H1 (cell line): ENCODE measurements around the gene WDR77. TPM values are rescaled to one million over a fixed set of nuclear protein-coding genes. Genes with fewer than 3 reads are reported as not detected.

Experiments
- CTCF ChIA-PET: fragments of 300-600 bp; sonication (Branson Sonifier 250); formaldehyde crosslinking; loops from one replicate; lab custom pipeline; 2021; ENCODE audit not compliant: partially characterized antibody; lab: Charles Lee
- POLR2A ChIA-PET: fragments of 300-600 bp; sonication (Branson Sonifier 250); formaldehyde crosslinking; loops from one replicate; lab custom pipeline; 2021; ENCODE audit warnings: inconsistent platforms; ENCODE audit not compliant: partially characterized antibody; lab: Charles Lee
- DNase-seq, 2 experiments: peaks; one replicate each; pipeline versions ENCODE4 v3.0.0 to v3.0.0-alpha.2; 2010 to 2022; ENCODE audit warnings: low spot score in 2 of 2, low read depth in 1 of 2, mixed read lengths in 1 of 2
- FAIRE-seq: peaks from 2 replicates; lab custom pipeline; 2011; peaks lifted over from hg19 to GRCh38; lab: Jason Lieb, UNC
- H2AFZ ChIP-seq: 2 replicates; pipeline ENCODE4 v1.8.1; 2012; ENCODE audit warnings: low read length, inconsistent platforms
- H2AK5ac ChIP-seq: 2 replicates; pipeline ENCODE4 v1.6.1; 2013; ENCODE audit warnings: low read depth, low read length
- H2BK120ac ChIP-seq: replicated peaks from 2 replicates; pipeline ENCODE3; 2013; ENCODE audit warnings: low read depth, low read length, inconsistent platforms
- H2BK12ac ChIP-seq: 2 replicates; pipeline ENCODE4 v1.6.1; 2013; ENCODE audit warnings: low read depth, low read length
- H2BK15ac ChIP-seq: 2 replicates; pipeline ENCODE4 v1.6.1; 2013; ENCODE audit warnings: low read length
- H2BK20ac ChIP-seq: 2 replicates; pipeline ENCODE4 v1.6.1; 2013; ENCODE audit warnings: low read length
- H2BK5ac ChIP-seq: 2 replicates; pipeline ENCODE4 v1.6.1; 2013; ENCODE audit warnings: low read depth, low read length
- H3K14ac ChIP-seq: 2 replicates; pipeline ENCODE4 v1.6.1; 2013; ENCODE audit warnings: inconsistent platforms; ENCODE audit not compliant: insufficient read length
- H3K18ac ChIP-seq: 2 replicates; pipeline ENCODE4 v1.6.1; 2013; ENCODE audit warnings: low read length; ENCODE audit errors: extremely low read depth
- H3K23ac ChIP-seq: 2 replicates; pipeline ENCODE4 v1.6.1; 2013; ENCODE audit warnings: inconsistent platforms; ENCODE audit not compliant: insufficient read length
- H3K23me2 ChIP-seq: 2 replicates; pipeline ENCODE4 v1.6.1; 2013; ENCODE audit warnings: low read depth, low read length
- H3K27ac ChIP-seq: 2 replicates; pipeline ENCODE4 v1.6.1; 2011; ENCODE audit warnings: low read depth, low read length, inconsistent platforms
- H3K27me3 ChIP-seq, 4 experiments: replicated peaks in 1 of 4; 1 replicate in 1 of 4; 2 replicates in 3 of 4; pipeline versions ENCODE4 v1.6.1 to v1.8.1; 2011 to 2013; ENCODE audit warnings: low read length in 3 of 4, mild to moderate bottlenecking in 3 of 4, inconsistent platforms in 2 of 4, mixed read lengths in 2 of 4, moderate library complexity in 1 of 4; ENCODE audit not compliant: control insufficient read depth in 3 of 4, insufficient read depth in 3 of 4; ENCODE audit errors: extremely low read depth in 1 of 4
- H3K36me3 ChIP-seq, 4 experiments: 2 replicates each; pipeline versions ENCODE4 v1.6.1 to v1.8.1; 2011 to 2013; ENCODE audit warnings: mild to moderate bottlenecking in 4 of 4, low read length in 3 of 4, moderate library complexity in 2 of 4, control low read depth in 1 of 4, inconsistent platforms in 1 of 4; ENCODE audit not compliant: insufficient read depth in 4 of 4, control insufficient read depth in 2 of 4
- H3K4ac ChIP-seq: replicated peaks from 2 replicates; pipeline ENCODE3; 2013; ENCODE audit warnings: low read length, low read depth, mixed read lengths, inconsistent platforms; ENCODE audit not compliant: insufficient read length
- H3K4me1 ChIP-seq, 4 experiments: replicated peaks in 1 of 4; 1 replicate in 1 of 4; 2 replicates in 3 of 4; pipeline versions ENCODE4 v1.6.1 to v1.8.1; 2011 to 2013; ENCODE audit warnings: low read length in 3 of 4, inconsistent platforms in 2 of 4, mixed read lengths in 1 of 4; ENCODE audit not compliant: insufficient read depth in 4 of 4, control insufficient read depth in 3 of 4
- H3K4me2 ChIP-seq, 2 experiments: 2 replicates each; pipeline versions ENCODE4 v1.6.1 to v1.8.1; 2011 to 2013; ENCODE audit warnings: low read depth in 2 of 2, low read length in 2 of 2, control low read depth in 1 of 2, inconsistent platforms in 1 of 2, mild to moderate bottlenecking in 1 of 2; ENCODE audit not compliant: insufficient read depth in 1 of 2
- H3K4me3 ChIP-seq, 4 experiments: fragments of 200-600, 300-600 bp in 1 of 4; sonication (generic), shearing (Covaris generic), sonication (Bioruptor Twin) in 1 of 4; 2 replicates each; pipeline versions ENCODE4 v1.5.1 to v1.8.1; 2011 to 2016; ENCODE audit warnings: low read length in 4 of 4, low read depth in 3 of 4, control low read depth in 2 of 4, inconsistent platforms in 2 of 4, mild to moderate bottlenecking in 2 of 4, mixed read lengths in 1 of 4, moderate library complexity in 1 of 4; ENCODE audit not compliant: insufficient read depth in 2 of 4; ENCODE audit errors: extremely low read depth in 1 of 4
- H3K56ac ChIP-seq: replicated peaks from 2 replicates; pipeline ENCODE3; 2013; ENCODE audit warnings: low read depth, mild to moderate bottlenecking, mixed read lengths, low read length, inconsistent platforms; ENCODE audit not compliant: insufficient read length
- H3K79me1 ChIP-seq: 2 replicates; pipeline ENCODE4 v1.6.1; 2013; ENCODE audit warnings: low read depth, low read length, control low read depth
- H3K79me2 ChIP-seq, 2 experiments: 2 replicates each; pipeline versions ENCODE4 v1.6.1 to v1.8.1; 2012 to 2013; ENCODE audit warnings: low read length in 2 of 2, mild to moderate bottlenecking in 2 of 2, inconsistent platforms in 1 of 2; ENCODE audit not compliant: insufficient read depth in 2 of 2, control insufficient read depth in 1 of 2
- H3K9ac ChIP-seq, 4 experiments: replicated peaks in 1 of 4; 1 replicate in 1 of 4; 2 replicates in 3 of 4; pipeline versions ENCODE4 v1.6.1 to v1.8.1; 2011 to 2013; ENCODE audit warnings: low read depth in 3 of 4, low read length in 3 of 4, control low read depth in 2 of 4, mild to moderate bottlenecking in 2 of 4, moderate library complexity in 2 of 4, inconsistent platforms in 1 of 4; ENCODE audit errors: extremely low read depth in 1 of 4
- H3K9me3 ChIP-seq, 2 experiments: 2 replicates each; pipeline versions ENCODE4 v1.6.1 to v1.8.1; 2012 to 2013; ENCODE audit warnings: mild to moderate bottlenecking in 2 of 2, moderate library complexity in 2 of 2, control low read depth in 1 of 2, inconsistent platforms in 1 of 2, low read depth in 1 of 2, low read length in 1 of 2, mixed read lengths in 1 of 2; ENCODE audit not compliant: insufficient read depth in 2 of 2
- H4K20me1 ChIP-seq, 2 experiments: replicated peaks in 1 of 2; 2 replicates each; pipeline versions ENCODE3 to v1.8.1; 2011 to 2013; ENCODE audit warnings: inconsistent platforms in 2 of 2, low read length in 2 of 2, mild to moderate bottlenecking in 1 of 2; ENCODE audit not compliant: insufficient read depth in 2 of 2, control insufficient read depth in 1 of 2
- H4K5ac ChIP-seq: 2 replicates; pipeline ENCODE4 v1.6.1; 2013; ENCODE audit warnings: low read length, low read depth, mixed read lengths, inconsistent platforms; ENCODE audit not compliant: insufficient read length
- H4K8ac ChIP-seq: 2 replicates; pipeline ENCODE4 v1.8.0; 2013; ENCODE audit warnings: mild to moderate bottlenecking, moderate library complexity, low read length, inconsistent platforms; ENCODE audit not compliant: insufficient read depth; ENCODE audit errors: extremely low read depth
- H4K91ac ChIP-seq: replicated peaks from 2 replicates; pipeline ENCODE3; 2013; ENCODE audit warnings: low read length, mixed read lengths, inconsistent platforms; ENCODE audit not compliant: insufficient read length
- CBX5 ChIP-seq: fragments of 300-800, 300-1000 bp; sonication (generic); IDR thresholded peaks from 2 replicates; pipeline ENCODE4 v1.7.1; 2016; ENCODE audit warnings: antibody characterized with exemption, low read length, low read depth
- EGR1 ChIP-seq: IDR thresholded peaks from 2 replicates; pipeline ENCODE4 v1.6.1; 2011; ENCODE audit warnings: low read depth, low read length, borderline replicate concordance
- EP300 ChIP-seq, 2 experiments: IDR thresholded peaks; 1 replicate in 1 of 2; 2 replicates in 1 of 2; pipeline ENCODE4 v1.6.1; 2011 to 2012; ENCODE audit warnings: low read depth in 2 of 2, low read length in 2 of 2, mild to moderate bottlenecking in 2 of 2, borderline replicate concordance in 1 of 2, inconsistent platforms in 1 of 2, moderate library complexity in 1 of 2
- HDAC6 ChIP-seq: IDR thresholded peaks from one replicate; pipeline ENCODE4 v1.7.1; 2012; ENCODE audit warnings: low read depth, mild to moderate bottlenecking, inconsistent platforms, low read length, moderate library complexity
- JUND ChIP-seq: IDR thresholded peaks from 2 replicates; pipeline ENCODE4 v1.6.1; 2011; ENCODE audit warnings: mild to moderate bottlenecking, improper control_type of control experiment, low read length
- KDM4A ChIP-seq: IDR thresholded peaks from one replicate; pipeline ENCODE4 v1.7.1; 2012; ENCODE audit warnings: low read depth, mild to moderate bottlenecking, moderate library complexity, low read length, inconsistent platforms; ENCODE audit not compliant: severe bottlenecking
- MAFK ChIP-seq: IDR thresholded peaks from 2 replicates; pipeline ENCODE4 v1.6.1; 2012; ENCODE audit warnings: low read depth, mild to moderate bottlenecking, improper control_type of control experiment, low read length
- PHF8 ChIP-seq: fragments of 200-600 bp; sonication (generic); conservative IDR thresholded peaks from 2 replicates; pipeline ENCODE4 v1.7.1; 2012; ENCODE audit warnings: low read depth, mild to moderate bottlenecking, inconsistent platforms, low read length, moderate library complexity
- SAP30 ChIP-seq: fragments of 300-600 bp; sonication (generic); IDR thresholded peaks from 2 replicates; pipeline ENCODE4 v1.7.1; 2012; ENCODE audit warnings: low read length, moderate library complexity, mild to moderate bottlenecking, inconsistent platforms; ENCODE audit not compliant: insufficient read depth, insufficient replicate concordance
- SP4 ChIP-seq: IDR thresholded peaks from 2 replicates; pipeline ENCODE4 v1.6.1; 2012; ENCODE audit warnings: low read length, inconsistent platforms
- ZNF274 ChIP-seq: IDR thresholded peaks from 2 replicates; pipeline ENCODE4 v1.7.0; 2012; ENCODE audit warnings: low read length, borderline replicate concordance; ENCODE audit errors: extremely low read depth
- WGBS, 2 experiments: shearing (Covaris generic) in 1 of 2; methylation state at CpG; one replicate each; pipeline versions ENCODE4 v1.1.6 to v1.1.7; 2013 to 2015; ENCODE audit warnings: low lambda C conversion rate in 2 of 2, mixed read lengths in 2 of 2, inconsistent platforms in 1 of 2, low coverage in 1 of 2, missing lambda C conversion rate in 1 of 2; ENCODE audit not compliant: insufficient replicate concordance in 2 of 2, insufficient coverage in 1 of 2, insufficient read length in 1 of 2; ENCODE audit errors: extremely low coverage in 1 of 2, missing lambda C conversion rate in 1 of 2; 5-methylcytosine and 5-hydroxymethylcytosine counted together
- polyA plus RNA-seq, 7 experiments: library from polyadenylated mRNA; depleted of rRNA in 3 of 7; stranded (reverse) in 5 of 7; unstranded in 2 of 7; fragments of >200 nt in 5 of 7; fragments of 200-250 nt in 2 of 7; gene quantifications; 1 replicate in 5 of 7; 2 replicates in 1 of 7; 4 replicates in 1 of 7; pipeline versions ENCODE4 v1.2.1 to v1.2.3, GENCODE V29; 2011 to 2013; ENCODE audit warnings: missing spikeins in 2 of 7, mixed read lengths in 2 of 7
- total RNA-seq: library from RNA; stranded (reverse); fragmentation: NEBNext Ultra II Directional; extraction: Animal tissue kit (Norgen Biotek cat#: 25700); gene quantifications from 2 replicates; pipeline ENCODE4 v1.2.1, GENCODE V29; 2021

WDR77 gene
- total and polyA plus RNA-seq, 2 of the 8 experiments (the other 6 are each of a cell fraction or from before 2014, with no cell fraction given) = 66.0 to 156 TPM

DNA sequence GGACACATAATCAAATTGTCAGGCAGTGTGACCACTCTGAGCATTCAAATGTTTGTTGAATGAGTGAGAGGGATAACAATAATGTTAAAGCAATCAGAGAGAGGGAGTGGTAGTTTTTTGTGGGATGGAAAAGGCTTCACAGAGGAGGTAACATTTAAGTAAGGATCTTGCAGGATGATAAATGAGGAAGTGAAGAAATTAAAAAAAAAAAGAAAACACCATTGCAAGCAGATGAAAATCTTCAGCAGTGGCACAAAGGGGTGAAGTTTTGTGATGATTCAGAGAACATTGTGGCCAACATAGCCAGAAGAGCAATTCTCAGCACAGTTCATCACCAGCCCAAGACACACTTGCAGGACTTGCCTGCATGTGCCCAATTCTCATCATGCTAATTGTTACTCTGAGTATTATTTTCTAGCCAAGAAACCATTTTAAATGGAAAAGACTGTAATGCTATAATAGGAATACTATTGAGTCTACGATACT is 56.6 kb downstream of the WDR77 start:
- Histone ChIP-seq H4K5ac (no peak overlapping the region), H3K79me1 (no peaks in the 10 kb centered on the region), H3K4me1 (0 out of 7 replicates have a peak, but pooled peaks cover 0 to 2% (median 0%) of the 10 kb centered on the region in 4 experiments), H2BK12ac (no peak overlapping the region), H3K14ac (no peak overlapping the region), H3K4ac (no peak overlapping the region), H3K79me2 (no peaks in the 10 kb centered on the region), H3K23ac (no peak overlapping the region), H3K9ac (no peak overlapping the region), H2AFZ (no peak overlapping the region), H3K36me3 (no peaks in the 10 kb centered on the region), H4K20me1 (no peaks in the 10 kb centered on the region), H3K4me3 (no peak overlapping the region), H3K4me2 (no peak overlapping the region), H4K8ac (no peak overlapping the region), H2BK20ac (no peak overlapping the region), H2BK5ac (no peak overlapping the region), H4K91ac (no peak overlapping the region), H2BK15ac (no peak overlapping the region), H3K18ac (no peak overlapping the region), H3K9me3 (no peaks in the 10 kb centered on the region), H2BK120ac (no peak overlapping the region), H3K23me2 (no peaks in the 10 kb centered on the region; the same call in 1 of the 2 replicates), H3K56ac (no peak overlapping the region), H2AK5ac (no peak overlapping the region), H3K27ac (no peak overlapping the region), H3K27me3 (no peaks in the 10 kb centered on the region)
- no peak for FAIRE-seq
- no peak for DNase-seq
- ChIA-PET CTCF (interaction anchor here (1.0 to 1.1 kb wide), 2 partner anchors 47 to 196 kb away, joined by 3 read pairs; no protein-coding TSS in a partner anchor), POLR2A (no interaction called here)
- 87% methylated on average over 1 of the region's 1 CpG; no CpG with 5 or more reads in 1 of the 2 experiments for WGBS, 2 experiments
- TF ChIP-seq SAP30 = no peak
- TF ChIP-seq EGR1 = no peak
- no peak for TF ChIP-seq JUND
- TF ChIP-seq PHF8 = no peak
- TF ChIP-seq CBX5 = no peak
- TF ChIP-seq EP300 (IDR thresholded peaks at IDR 0.05; ENCODE audit: borderline replicate concordance in 1 of 2, low read depth in 2 of 2, low read length in 2 of 2) = no peak
- TF ChIP-seq HDAC6 = no peak
- no peak for TF ChIP-seq ZNF274
- TF ChIP-seq SP4 = no peak
- TF ChIP-seq KDM4A = no peak
- no peak for TF ChIP-seq MAFK
